GM18951 (cell line): ENCODE results near the gene SHBG.
"Not testable (repeated sequence)": the region's sequence is repeated elsewhere in the genome, so short reads cannot be mapped to it uniquely, and the experiment has no call there.

Source experiments
- POLR2A ChIP-seq: IDR thresholded peaks from 4 replicates; pipeline ENCODE4 v1.6.1; 2011; ENCODE audit warnings: mild to moderate bottlenecking; ENCODE audit not compliant: insufficient read length, insufficient read depth; ENCODE audit errors: extremely low read depth
- in situ Hi-C: fragments of 300-500 bp; cut with MboI; formaldehyde crosslinking; loops from one replicate; pipeline ENCODE4 v1.12.0; 2022; ENCODE audit warnings: low sequenced_read_pairs, mixed read lengths, inconsistent platforms; ENCODE audit not compliant: unreplicated experiment

The SHBG gene

DNA sequence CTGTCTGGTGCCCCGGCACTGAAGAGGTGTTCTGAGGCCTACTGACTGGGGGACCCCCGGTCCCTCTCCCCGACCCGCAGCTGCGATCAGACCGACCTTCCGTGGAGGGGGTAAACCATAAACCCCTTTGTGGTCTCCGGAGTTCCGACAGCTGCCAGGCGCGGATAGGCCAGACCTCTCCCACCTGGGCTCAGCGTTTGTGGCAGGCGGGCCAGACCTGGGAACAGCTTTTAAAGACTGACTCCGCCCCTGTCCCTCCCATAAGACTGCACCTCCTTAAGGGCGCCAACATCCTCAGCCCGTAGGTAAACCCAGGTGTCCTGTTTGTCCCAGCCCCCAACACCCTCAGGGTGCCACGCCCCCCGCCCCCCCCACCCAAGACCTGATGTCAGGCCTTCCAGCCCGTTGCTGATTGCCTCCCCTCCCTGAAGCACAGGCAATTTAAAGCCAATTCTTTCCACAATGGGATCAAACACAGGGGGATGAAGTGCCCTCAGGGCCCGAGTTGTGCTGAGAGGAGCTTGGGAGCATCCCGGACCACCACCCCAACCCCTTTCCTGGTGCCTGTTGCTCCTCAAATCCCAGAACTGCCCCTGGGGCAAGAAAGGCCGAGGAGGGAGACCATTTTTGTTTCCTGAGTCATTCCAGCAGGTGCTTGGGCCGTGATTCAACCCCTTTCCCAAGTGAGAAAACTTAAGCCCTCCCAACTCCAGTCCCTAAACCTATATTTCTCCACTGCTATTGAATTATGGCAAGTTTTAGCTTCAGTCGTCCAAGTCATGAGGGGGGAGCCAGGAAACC, 39.8 kb upstream of the SHBG start, which contains the start of gene SOX15:
Gene SOX15 (minus strand): TSS at position 204 of the 801 bp plus-strand sequence. CDS start 418 bp downstream, outside the sequence.
- in situ Hi-C loops, result no loop called here
- TF ChIP-seq POLR2A, result no peak

DNA sequence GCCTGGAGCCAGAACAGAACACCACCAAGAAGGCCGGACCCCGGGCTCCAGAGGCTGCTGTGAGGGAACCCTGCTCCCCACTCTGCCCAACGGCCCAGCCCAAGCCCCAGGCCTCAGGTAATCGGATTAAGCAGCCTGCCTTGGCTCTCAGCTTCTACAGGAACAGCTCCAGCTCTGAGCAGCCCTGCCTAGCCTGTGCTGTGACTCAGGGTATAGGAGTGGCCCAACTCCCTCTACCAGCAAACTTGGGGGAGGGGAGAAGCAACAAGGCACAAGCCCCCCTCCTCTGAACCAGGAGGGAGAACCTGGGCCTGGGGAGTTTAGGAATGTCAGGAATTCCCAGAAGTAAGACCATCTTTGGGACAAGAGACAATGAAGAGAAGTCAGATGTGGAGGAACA, 39.2 kb upstream of the SHBG start:
- TF ChIP-seq POLR2A, result no peak
- in situ Hi-C loops, result no loop called here

DNA sequence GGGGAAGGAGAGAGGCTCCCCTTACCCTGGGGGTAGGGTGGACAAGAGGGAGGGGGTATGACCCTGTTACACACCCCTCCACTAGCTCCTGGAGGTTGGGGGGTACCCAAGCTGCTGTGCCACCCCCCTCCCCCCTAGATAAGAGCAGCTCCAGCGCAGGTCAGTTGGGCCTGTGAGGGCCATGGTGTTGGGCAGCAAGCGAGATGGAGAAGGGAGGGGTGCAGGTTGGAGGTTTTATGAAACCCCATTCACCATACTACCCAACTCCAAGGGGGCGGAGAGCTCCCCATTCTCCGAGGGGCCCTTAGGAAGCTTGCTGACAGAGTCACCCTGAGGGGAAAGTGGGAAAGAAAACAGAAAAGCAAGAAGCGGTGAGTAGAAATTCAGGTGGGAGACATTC, 38.3 kb upstream of the SHBG start:
- no peak for TF ChIP-seq POLR2A
- in situ Hi-C loops, result no loop called here

DNA sequence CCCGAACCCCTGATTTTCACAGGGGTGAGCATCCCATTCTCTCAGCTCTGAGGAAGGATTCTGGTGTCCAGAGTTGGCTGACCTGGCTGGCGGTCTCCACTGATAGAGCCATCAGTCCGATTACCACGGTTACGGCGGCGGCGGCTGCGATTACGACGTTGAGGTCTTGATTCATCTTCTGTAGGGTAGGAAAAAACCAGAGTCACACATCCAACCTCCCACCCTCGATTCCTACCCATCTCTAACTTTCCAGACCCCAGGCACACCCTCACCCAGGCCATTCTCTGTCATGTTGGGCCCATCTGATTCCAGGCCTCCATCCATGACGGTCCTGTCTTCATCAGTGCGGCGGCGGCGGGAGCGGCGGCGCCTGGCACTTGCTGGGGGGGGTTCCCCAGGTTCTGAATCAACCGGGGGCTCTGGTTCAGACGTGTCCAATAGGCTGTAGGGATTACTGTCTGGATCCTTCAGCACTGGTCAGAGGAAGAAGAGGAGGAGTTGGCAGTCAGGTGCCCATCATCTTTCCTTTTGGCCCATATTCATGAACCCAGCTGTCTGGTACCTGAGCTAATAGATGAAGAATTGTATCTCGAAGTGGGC, 37.4 kb upstream of the SHBG start:
- in situ Hi-C loops, result no loop called here
- no peak for TF ChIP-seq POLR2A

DNA sequence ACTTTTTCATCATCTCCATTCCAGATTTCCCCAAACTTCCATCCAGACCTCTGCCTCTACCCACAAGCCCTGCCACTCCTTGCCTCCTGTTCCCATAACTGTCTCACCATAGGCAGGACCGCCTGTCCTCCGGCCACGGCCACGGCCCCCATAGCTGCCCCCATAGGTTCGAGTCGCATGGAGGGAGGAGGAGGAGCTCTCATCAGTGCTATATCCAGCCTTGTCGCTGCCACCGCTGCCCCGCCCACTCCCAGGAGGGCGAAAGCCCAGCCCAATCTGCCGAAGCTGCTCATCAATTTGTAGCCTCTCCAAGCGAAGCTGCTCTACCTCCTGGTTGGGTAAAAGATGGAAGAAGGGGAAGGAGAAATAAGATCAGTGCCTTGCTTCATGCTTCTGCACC, 36.6 kb upstream of the SHBG start:
- TF ChIP-seq POLR2A, result no peak
- in situ Hi-C loops, result no loop called here

DNA sequence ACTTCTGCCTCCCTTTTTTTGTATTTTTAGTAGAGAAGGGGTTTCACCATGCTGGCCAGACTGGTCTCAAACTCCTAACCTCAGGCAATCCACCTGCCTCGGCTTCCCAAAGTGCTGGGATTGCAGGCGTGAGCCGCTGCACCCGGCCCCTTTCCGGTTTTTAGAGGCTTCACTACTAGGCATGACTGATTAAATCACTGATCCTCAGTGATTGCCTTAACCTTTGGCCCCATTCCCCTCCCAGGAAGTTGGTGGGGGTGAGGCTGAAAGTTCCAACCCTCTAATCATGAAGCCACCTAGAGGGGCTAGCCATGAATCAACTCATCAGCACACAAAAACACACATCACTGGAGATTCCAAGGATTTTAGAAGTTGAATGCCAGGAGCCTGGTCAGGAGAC, 32.4 kb upstream of the SHBG start:
- in situ Hi-C loops, result not testable (repeated sequence)

DNA sequence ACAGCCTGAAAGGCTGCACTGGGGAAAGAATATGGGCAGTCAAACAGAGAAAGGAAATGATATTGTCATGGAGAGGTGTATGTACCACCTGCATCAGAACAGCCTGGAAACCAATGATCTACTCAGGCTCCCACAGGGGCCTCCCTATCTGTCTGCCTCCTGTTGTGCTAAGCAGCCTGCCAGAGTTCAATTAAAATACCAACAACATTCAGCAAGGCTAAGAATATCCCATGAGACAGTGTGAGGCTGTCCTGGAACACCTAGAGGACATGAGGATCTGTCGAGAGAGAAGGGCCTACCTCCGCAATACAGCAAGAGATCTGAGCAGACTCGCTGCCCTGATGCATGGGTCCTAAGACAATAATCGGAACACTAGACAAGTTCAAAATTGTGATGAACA, 23.7 kb upstream of the SHBG start:
- no peak for TF ChIP-seq POLR2A
- in situ Hi-C loops, result no loop called here

DNA sequence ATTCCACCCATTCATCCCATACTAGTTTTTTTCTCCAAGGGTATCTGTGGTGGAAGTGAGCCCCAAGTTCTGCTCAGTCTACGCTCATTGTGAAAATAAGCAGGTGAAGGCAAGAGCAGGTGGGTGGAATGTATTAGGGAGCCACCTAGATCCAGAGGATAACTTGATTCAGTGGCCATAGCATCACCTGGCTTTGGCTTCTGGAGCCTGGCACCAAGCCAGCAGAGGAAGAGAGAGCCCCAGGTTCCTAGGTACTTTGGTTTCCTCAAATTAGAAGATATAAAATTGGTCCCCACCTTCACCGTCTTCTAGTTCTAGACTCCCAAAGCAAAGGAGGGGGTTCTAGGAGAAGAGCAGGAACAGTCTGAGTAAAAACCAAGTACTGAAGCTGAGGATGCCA, 19.3 kb upstream of the SHBG start:
- in situ Hi-C loops, result no loop called here
- no peak for TF ChIP-seq POLR2A

DNA sequence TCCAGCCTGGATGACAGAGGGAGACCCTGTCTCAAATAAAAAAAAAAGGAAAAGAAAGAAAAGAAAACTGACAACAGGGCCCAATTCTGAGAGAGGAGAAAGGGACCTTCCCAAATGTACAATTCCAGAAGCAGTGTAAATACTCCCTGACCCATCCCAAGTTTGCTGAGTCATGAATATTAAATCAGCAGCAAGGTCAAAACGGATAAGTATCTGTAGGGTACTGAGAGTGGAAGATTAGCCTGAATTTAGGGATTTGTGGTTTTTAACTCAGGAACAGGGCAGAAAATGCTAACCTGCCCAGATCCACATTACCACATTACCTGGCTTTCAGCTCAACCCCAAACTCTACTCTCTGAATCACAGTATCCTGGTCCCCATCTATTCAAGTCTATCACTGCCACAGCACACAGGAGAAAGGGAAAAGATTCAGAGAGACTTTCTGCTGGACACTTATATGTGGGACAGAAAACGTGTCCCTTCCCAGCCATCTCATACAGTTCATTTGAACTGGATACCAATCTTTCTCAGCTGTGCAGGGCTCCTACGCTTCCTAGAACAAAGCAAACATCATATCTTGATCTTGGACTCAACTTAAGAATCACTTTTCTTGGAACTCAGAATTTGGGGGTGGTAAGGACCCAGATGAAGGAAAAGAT, 18.2 kb upstream of the SHBG start:
- in situ Hi-C loops, result no loop called here
- no peak for TF ChIP-seq POLR2A

DNA sequence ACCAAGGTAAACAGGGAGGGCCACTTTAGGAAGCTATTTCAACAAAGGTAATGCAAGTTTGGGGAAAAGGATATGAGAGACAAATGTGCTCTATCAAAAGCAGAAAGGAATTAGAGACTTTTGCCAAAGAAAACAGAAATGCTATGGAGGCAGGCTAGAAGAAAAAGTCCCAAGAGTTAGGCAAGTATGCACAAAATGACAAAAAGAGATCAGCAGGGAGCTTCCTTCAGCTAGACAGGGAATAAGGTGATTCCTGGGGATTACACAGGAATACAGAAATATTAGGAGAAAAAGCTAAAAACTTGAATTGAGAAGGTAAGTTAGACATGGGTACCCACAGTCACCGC, 17.7 kb upstream of the SHBG start:
- TF ChIP-seq POLR2A, result no peak
- in situ Hi-C loops, result no loop called here

DNA sequence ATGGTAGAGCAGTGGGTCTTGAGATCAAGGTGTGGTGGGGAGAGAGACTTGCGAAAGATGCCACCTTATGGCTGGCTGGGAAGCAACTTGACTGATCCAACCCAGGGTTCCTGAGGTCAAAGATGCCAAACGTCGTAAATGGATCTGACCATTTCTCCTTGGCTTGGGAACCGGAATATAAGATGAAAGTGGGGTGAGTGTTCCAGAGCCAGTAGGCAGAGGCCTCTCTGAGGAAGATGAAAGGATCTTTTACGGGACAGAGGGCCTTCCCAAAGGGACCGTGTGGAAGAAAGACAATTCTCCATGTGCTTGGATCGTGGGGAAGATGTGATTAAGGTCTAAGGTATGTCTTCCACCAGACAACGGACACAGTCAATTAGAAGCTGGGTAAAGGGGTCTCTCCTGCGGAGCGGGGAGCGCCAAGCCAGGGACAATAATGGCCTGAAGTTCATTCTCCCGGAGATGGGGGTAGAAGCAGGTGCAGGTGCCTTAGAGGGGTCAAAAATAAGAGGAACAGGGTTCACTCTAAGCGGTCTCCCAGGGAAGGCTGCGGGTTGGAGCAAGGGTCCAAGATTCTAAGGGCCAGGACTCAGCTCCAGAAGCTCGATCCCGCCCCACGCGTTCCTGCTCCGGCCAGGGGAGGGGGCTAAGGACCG, 16.0 kb upstream of the SHBG start:
- no peak for TF ChIP-seq POLR2A
- in situ Hi-C loops, result no loop called here

DNA sequence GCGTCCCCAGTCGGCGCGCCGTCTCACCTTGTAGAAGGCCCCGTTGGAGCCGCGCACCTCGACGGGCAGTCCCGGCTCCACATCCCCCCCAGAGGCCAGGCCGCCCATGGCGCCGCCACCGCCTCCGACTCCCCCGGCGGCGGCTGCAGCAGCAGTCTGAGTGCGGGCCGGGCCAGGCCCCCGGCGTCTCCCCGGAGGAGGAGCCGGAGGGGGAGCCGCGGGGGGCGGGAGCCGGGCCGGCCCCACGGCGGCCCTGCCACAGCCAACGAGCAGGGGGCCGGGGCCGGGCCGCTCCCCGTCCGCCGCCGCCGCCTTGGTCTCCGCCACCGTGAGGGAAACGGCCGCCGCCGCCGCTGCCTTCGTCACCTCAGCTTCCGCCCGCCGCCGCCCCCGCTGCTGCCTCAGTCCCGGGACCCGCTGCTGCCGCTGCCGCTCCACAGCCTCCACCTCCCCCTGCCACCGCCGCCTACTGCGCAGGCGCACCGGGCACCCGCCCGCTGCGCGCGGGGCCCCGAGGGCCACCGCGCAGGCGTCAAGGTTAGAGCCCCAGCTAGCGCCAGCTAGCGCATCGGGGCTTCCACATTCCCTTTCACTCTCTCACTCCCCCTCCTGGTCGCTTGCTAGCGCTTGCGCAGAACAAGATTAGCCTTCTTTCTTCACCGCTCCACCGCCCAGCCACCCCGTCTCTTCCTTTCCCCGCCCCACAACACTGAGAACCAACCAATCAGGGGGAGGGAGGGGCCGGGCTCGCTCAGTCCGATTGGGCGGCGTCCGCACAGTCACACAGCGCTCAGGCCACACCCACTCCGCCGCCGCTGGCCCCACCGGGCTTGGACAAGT, 15.3 kb upstream of the SHBG start, which contains the start of gene FXR2:
Gene FXR2 (minus strand): TSS at position 473 of the 840 bp plus-strand sequence. CDS start 365 bp downstream, at position 108.
- peak; percentile 77 for TF ChIP-seq POLR2A
- in situ Hi-C loops, result no loop called here
